OCI-LY3 (cell line): ENCODE data around the gene COMMD7.

Experiments used
- H2AFZ ChIP-seq: fragments of 200-600, 300-600 bp; shearing (Covaris generic); 2 replicates; pipeline ENCODE4 v1.6.0; 2014; ENCODE audit warnings: antibody characterized with exemption, low read depth, low read length
- H3K27ac ChIP-seq: fragments of 200-600, 300-600 bp; sonication (generic); 2 replicates; pipeline ENCODE4 v1.5.1; 2014; ENCODE audit warnings: mild to moderate bottlenecking, low read length, moderate library complexity, mixed read lengths
- H3K27me3 ChIP-seq: fragments of 200-600, 300-600 bp; sonication (generic); 2 replicates; pipeline ENCODE4 v1.6.1; 2014; ENCODE audit warnings: low read depth, low read length, mixed read lengths
- H3K36me3 ChIP-seq: fragments of 200-600, 300-600 bp; sonication (generic); replicated peaks from 2 replicates; pipeline ENCODE3; 2014; ENCODE audit warnings: low read depth, low read length, mixed read lengths
- H3K4me1 ChIP-seq: fragments of 300-600, 200-600 bp; sonication (generic); 2 replicates; pipeline ENCODE4 v1.6.1; 2014; ENCODE audit warnings: low read length, mixed read lengths
- H3K4me2 ChIP-seq: fragments of 200-600, 300-600 bp; sonication (generic); 2 replicates; pipeline ENCODE4 v1.6.1; 2014; ENCODE audit warnings: low read length, mixed read lengths
- H3K4me3 ChIP-seq: fragments of 300-600, 200-600 bp; sonication (generic); 2 replicates; pipeline ENCODE4 v1.5.1; 2014; ENCODE audit warnings: antibody characterized with exemption, mild to moderate bottlenecking, low read length, moderate library complexity
- H3K79me2 ChIP-seq: fragments of 300-600, 200-600 bp; shearing (Covaris generic); 2 replicates; pipeline ENCODE4 v1.6.1; 2014; ENCODE audit warnings: mild to moderate bottlenecking, low read length, mixed read lengths
- H3K9ac ChIP-seq: fragments of 300-600, 200-600 bp; shearing (Covaris generic); 2 replicates; pipeline ENCODE4 v1.6.0; 2014; ENCODE audit warnings: mild to moderate bottlenecking, low read length, moderate library complexity
- H3K9me3 ChIP-seq: fragments of 200-600, 300-600 bp; shearing (Covaris generic); 2 replicates; pipeline ENCODE4 v1.6.1; 2014; ENCODE audit warnings: low read length, mixed read lengths; ENCODE audit not compliant: insufficient read depth
- H4K20me1 ChIP-seq: fragments of 200-600, 300-600 bp; sonication (generic); 2 replicates; pipeline ENCODE4 v1.6.1; 2016; ENCODE audit warnings: low read length, mixed read lengths; ENCODE audit not compliant: insufficient read depth
- CTCF ChIP-seq: fragments of 200-600, 300-600 bp; sonication (generic); IDR thresholded peaks from 2 replicates; pipeline ENCODE4 v1.5.1; 2014; ENCODE audit warnings: antibody characterized with exemption, low read length, low read depth
- EZH2phosphoT487 ChIP-seq: fragments of 200-600 bp; shearing (Covaris generic); IDR thresholded peaks from 2 replicates; pipeline ENCODE4 v1.6.1; 2018; ENCODE audit warnings: antibody characterized with exemption, mixed run types, low read depth

Gene COMMD7

GRCh38 chr20:32780749-32781655, 37.7 kb upstream of the COMMD7 start:
- no peaks in the 10 kb centered on the region for H3K27me3 ChIP-seq
- H3K4me2 ChIP-seq: no peak overlapping the region
- no peaks in the 10 kb centered on the region for H3K4me1 ChIP-seq
- H2AFZ ChIP-seq: no peak overlapping the region
- no peak overlapping the region for H3K4me3 ChIP-seq
- no peaks in the 10 kb centered on the region for H3K79me2 ChIP-seq
- no peak overlapping the region for H3K9ac ChIP-seq
- no peak overlapping the region for H3K27ac ChIP-seq
- H4K20me1 ChIP-seq: no peaks in the 10 kb centered on the region
- no peaks in the 10 kb centered on the region for H3K9me3 ChIP-seq
- TF ChIP-seq EZH2phosphoT487 (no peak), CTCF (no peak)
- H3K36me3 ChIP-seq: no peaks in the 10 kb centered on the region

GRCh38 chr20:32780278-32780677, 37.0 kb upstream of the COMMD7 start:
- no peaks in the 10 kb centered on the region; the same call in 1 of the 2 replicates for H4K20me1 ChIP-seq
- H3K4me2 ChIP-seq: no peak overlapping the region

GRCh38 chr20:32779500-32780211, 36.4 kb upstream of the COMMD7 start:
- no peaks in the 10 kb centered on the region for H3K79me2 ChIP-seq
- H3K4me2 ChIP-seq: no peak overlapping the region
- H3K36me3 ChIP-seq: no peaks in the 10 kb centered on the region
- TF ChIP-seq CTCF: no peak
- TF ChIP-seq EZH2phosphoT487: no peak
- H3K9me3 ChIP-seq: no peaks in the 10 kb centered on the region
- no peaks in the 10 kb centered on the region; the same call in 1 of the 2 replicates for H4K20me1 ChIP-seq
- no peak overlapping the region for H3K27ac ChIP-seq
- no peak overlapping the region for H3K9ac ChIP-seq
- no peaks in the 10 kb centered on the region for H3K27me3 ChIP-seq
- H3K4me3 ChIP-seq: no peak overlapping the region
- H2AFZ ChIP-seq: no peak overlapping the region
- H3K4me1 ChIP-seq: no peaks in the 10 kb centered on the region

More at GRCh38 chr20:32780278-32780677, 37.0 kb upstream of the COMMD7 start:
- TF ChIP-seq CTCF: no peak
- TF ChIP-seq EZH2phosphoT487: no peak
- Histone ChIP-seq H3K79me2 (no peaks in the 10 kb centered on the region), H3K4me3 (no peak overlapping the region), H3K27ac (no peak overlapping the region), H3K9ac (no peak overlapping the region), H3K27me3 (no peaks in the 10 kb centered on the region), H3K4me1 (no peaks in the 10 kb centered on the region), H3K9me3 (no peaks in the 10 kb centered on the region), H2AFZ (no peak overlapping the region), H3K36me3 (no peaks in the 10 kb centered on the region)
